GM18520 (cell line): ENCODE data around the gene MAGEC3.

Source experiments
- ATAC-seq: cut with Tn5 transposase; IDR thresholded peaks from one replicate; pipeline ENCODE4 v1.9.1; 2021; ENCODE audit not compliant: unreplicated experiment

MAGEC3 gene

GRCh38 chrX:141945426-141945825 is 107.3 kb downstream of the MAGEC3 start:
- no peak for ATAC-seq

GRCh38 chrX:141947350-141947749 is 109.2 kb downstream of the MAGEC3 start:
- ATAC-seq: no peak
